HG02884 (cell line): ENCODE measurements around the gene SSB.
"Not testable (repeated sequence)": the region's sequence is repeated elsewhere in the genome, so short reads cannot be mapped to it uniquely, and the experiment has no call there.

Source experiments
- ATAC-seq: cut with Tn5 transposase; IDR thresholded peaks from one replicate; pipeline ENCODE4 v1.9.1; 2021; ENCODE audit warnings: mild to moderate bottlenecking, moderate library complexity; ENCODE audit not compliant: unreplicated experiment

The SSB gene

GRCh38 chr2:169781249-169782013, 17.2 kb upstream of the SSB start:
- ATAC-seq: no peak

- no peak for ATAC-seq
These were observed 16.2 kb upstream of the SSB start for GRCh38 chr2:169782513-169782912.

GRCh38 chr2:169790581-169790980, 8.1 kb upstream of the SSB start:
- ATAC-seq: no peak

- ATAC-seq: no peak
These were observed 3.5 kb upstream of the SSB start for GRCh38 chr2:169795181-169795580.

GRCh38 chr2:169796441-169796840, 2.2 kb upstream of the SSB start:
- ATAC-seq: no peak

- ATAC-seq: no peak
These were observed 1.1 kb upstream of the SSB start for GRCh38 chr2:169797601-169798000.

GRCh38 chr2:169798397-169798717, 314 bp upstream of the SSB start:
- peak; percentile 2 for ATAC-seq

GRCh38 chr2:169803480-169803879, 4.8 kb downstream of the SSB start:
- ATAC-seq: no peak

GRCh38 chr2:169806586-169806985, 7.9 kb downstream of the SSB start:
- no peak for ATAC-seq

- ATAC-seq: no peak
These were observed 9.6 kb downstream of the SSB start for GRCh38 chr2:169808221-169808620.

- ATAC-seq: no peak
These were observed 17.2 kb downstream of the SSB start for GRCh38 chr2:169815849-169816248.

GRCh38 chr2:169816961-169817360, 18.3 kb downstream of the SSB start:
- not testable (repeated sequence) for ATAC-seq

- not testable (repeated sequence) for ATAC-seq
These were observed 18.7 kb downstream of the SSB start for GRCh38 chr2:169817369-169817768.

GRCh38 chr2:169818241-169818640, 19.6 kb downstream of the SSB start:
- no peak for ATAC-seq

GRCh38 chr2:169819106-169819505, 20.4 kb downstream of the SSB start:
- ATAC-seq: no peak

GRCh38 chr2:169820101-169820500, 21.4 kb downstream of the SSB start:
- ATAC-seq: not testable (repeated sequence)

GRCh38 chr2:169822036-169822435, 23.4 kb downstream of the SSB start:
- no peak for ATAC-seq

GRCh38 chr2:169822785-169823392, 24.2 kb downstream of the SSB start:
- no peak for ATAC-seq

- no peak for ATAC-seq
These were observed 25.3 kb downstream of the SSB start for GRCh38 chr2:169823996-169824372.

- peak; percentile 56 for ATAC-seq
These were observed 26.0 kb downstream of the SSB start, which contains the start of gene METTL5 for GRCh38 chr2:169824373-169825333. METTL5 (minus strand) TSS chr2:169824905; CDS start chr2:169824597, 308 bp downstream.
